ENCODE measurements around the gene KCNQ2. TPM values are rescaled to one million over a fixed set of nuclear protein-coding genes. Genes with fewer than 3 reads are reported as not detected.

KCNQ2 gene
- total RNA-seq, 1 experiment from 2014 or later: not detected

- Histone ChIP-seq H3K27ac (no peak overlapping the region), H3K9me2 (ENCODE audit: insufficient read depth) (no peaks in the 10 kb centered on the region), H3K79me2 (ENCODE audit: low read depth) (no peaks in the 10 kb centered on the region), H3K27me3 (ENCODE audit: insufficient read depth, low read depth) (peaks cover 71% of the 10 kb centered on the region), H3K4me3 (no peak overlapping the region), H3K36me3 (ENCODE audit: low read depth) (no peaks in the 10 kb centered on the region), H3F3A (ENCODE audit: insufficient read depth, low read depth) (peaks cover 5% of the 10 kb centered on the region), H4K20me1 (ENCODE audit: insufficient read depth) (no peaks in the 10 kb centered on the region), H3K4me1 (replicated peaks; ENCODE audit: insufficient read depth) (no peaks in the 10 kb centered on the region), H3K9me3 (ENCODE audit: insufficient read depth, low read depth) (peaks cover 4% of the 10 kb centered on the region), H3K4me2 (no peak overlapping the region), H2AFZ (no peak overlapping the region)
- intact Hi-C loops (cut with micrococcal nuclease; ENCODE audit: unreplicated experiment): no loop called here
- CTCF ChIA-PET: no interaction called here
- BruUV-seq (replicated peaks): no TSS peak
- POLR2A ChIA-PET (ENCODE audit: unreplicated experiment): no interaction called here
- no peak for DNase-seq
- TF ChIP-seq EZH2 (IDR thresholded peaks at IDR 0.05; ENCODE audit: low read depth) (no peak), CTCF (conservative IDR thresholded peaks at IDR 0.05) (no peak)
Measured at GRCh38 chr20:63503524-63503923, 31.1 kb upstream of the KCNQ2 start.

- Histone ChIP-seq H3K4me3 (no peak overlapping the region), H3K4me1 (replicated peaks; ENCODE audit: insufficient read depth) (no peaks in the 10 kb centered on the region), H3F3A (ENCODE audit: insufficient read depth, low read depth) (peaks cover 7% of the 10 kb centered on the region), H2AFZ (no peak overlapping the region), H3K27ac (no peak overlapping the region), H3K36me3 (ENCODE audit: low read depth) (no peaks in the 10 kb centered on the region), H3K4me2 (no peak overlapping the region), H3K79me2 (ENCODE audit: low read depth) (no peaks in the 10 kb centered on the region), H4K20me1 (ENCODE audit: insufficient read depth) (no peaks in the 10 kb centered on the region), H3K9me3 (ENCODE audit: insufficient read depth, low read depth) (peaks cover 4% of the 10 kb centered on the region), H3K27me3 (ENCODE audit: insufficient read depth, low read depth) (peaks cover 71% of the 10 kb centered on the region), H3K9me2 (ENCODE audit: insufficient read depth) (no peaks in the 10 kb centered on the region)
- TF ChIP-seq CTCF (conservative IDR thresholded peaks at IDR 0.05): no peak
- no peak for TF ChIP-seq EZH2 (IDR thresholded peaks at IDR 0.05; ENCODE audit: low read depth)
- intact Hi-C loops (cut with micrococcal nuclease; ENCODE audit: unreplicated experiment): no loop called here
- ChIA-PET POLR2A (ENCODE audit: unreplicated experiment) (no interaction called here), CTCF (no interaction called here)
- DNase-seq: no peak
- no TSS peak for BruUV-seq (replicated peaks)
Measured at GRCh38 chr20:63502671-63503172, 30.3 kb upstream of the KCNQ2 start.

- intact Hi-C loops (cut with micrococcal nuclease; ENCODE audit: unreplicated experiment): no loop called here
- Histone ChIP-seq H3K4me1 (replicated peaks; ENCODE audit: insufficient read depth) (no peaks in the 10 kb centered on the region), H3K27ac (no peak overlapping the region), H3K36me3 (ENCODE audit: low read depth) (no peaks in the 10 kb centered on the region), H3K79me2 (ENCODE audit: low read depth) (no peaks in the 10 kb centered on the region), H3K27me3 (ENCODE audit: insufficient read depth, low read depth) (peaks cover 67% of the 10 kb centered on the region), H3K9me2 (ENCODE audit: insufficient read depth) (no peaks in the 10 kb centered on the region), H3K4me3 (no peak overlapping the region), H3F3A (ENCODE audit: insufficient read depth, low read depth) (peaks cover 9% of the 10 kb centered on the region), H3K4me2 (no peak overlapping the region), H3K9me3 (ENCODE audit: insufficient read depth, low read depth) (peaks cover 4% of the 10 kb centered on the region), H2AFZ (no peak overlapping the region), H4K20me1 (ENCODE audit: insufficient read depth) (no peaks in the 10 kb centered on the region)
- DNase-seq: no peak
- CTCF ChIA-PET: no interaction called here
- no peak for TF ChIP-seq CTCF (conservative IDR thresholded peaks at IDR 0.05)
- TF ChIP-seq EZH2 (IDR thresholded peaks at IDR 0.05; ENCODE audit: low read depth): no peak
- POLR2A ChIA-PET (ENCODE audit: unreplicated experiment): no interaction called here
- no TSS peak for BruUV-seq (replicated peaks)
Measured at GRCh38 chr20:63501818-63502670, 29.6 kb upstream of the KCNQ2 start.
